ENCODE results near the gene LCP1.
A peak's percentile ranks its signal among the peaks of the same experiment; 100 is the strongest.

LCP1 gene

GRCh38 chr13:46127358-46128023 lies 54.5 kb downstream of the LCP1 start:
- no peak for DNase-seq (ENCODE audit: low read depth in 1 of 2, low spot score in 1 of 2)
- in situ Hi-C loops (cut with HindIII; ENCODE audit: low pct_unique_long_range_greater_than_20kb, low sequenced_read_pairs), result no loop called here

GRCh38 chr13:46126552-46127357 lies 55.2 kb downstream of the LCP1 start:
- peak; percentile 15 to 85 for DNase-seq (ENCODE audit: low read depth in 1 of 2, low spot score in 1 of 2)
- in situ Hi-C loops (cut with HindIII; ENCODE audit: low pct_unique_long_range_greater_than_20kb, low sequenced_read_pairs), result no loop called here
- TF ChIP-seq JUND (IDR thresholded peaks at IDR 0.05; ENCODE audit: low read depth), result no peak

More at GRCh38 chr13:46127358-46128023, 54.5 kb downstream of the LCP1 start:
- no peak for TF ChIP-seq JUND (IDR thresholded peaks at IDR 0.05; ENCODE audit: low read depth)

DNA sequence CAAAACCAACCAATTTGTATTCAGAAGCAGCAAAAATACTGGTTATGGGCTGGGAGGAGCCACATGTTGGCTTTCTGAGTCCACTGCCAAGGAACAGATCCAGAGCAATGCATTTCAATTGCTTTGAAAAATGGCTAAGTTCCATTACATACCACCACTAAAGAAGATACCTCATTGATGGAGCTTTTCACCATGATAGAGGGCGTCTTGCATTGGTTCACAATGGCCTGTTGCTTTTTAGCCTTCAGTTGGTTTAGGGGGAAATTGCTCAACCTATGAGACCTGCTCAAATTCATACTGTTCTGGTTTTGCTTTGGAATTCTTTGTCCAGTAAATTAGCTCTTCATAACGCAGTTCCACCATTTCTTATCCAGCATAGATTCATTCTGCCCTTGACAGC lies 55.9 kb downstream of the LCP1 start:
- no peak for DNase-seq (ENCODE audit: low read depth in 1 of 2, low spot score in 1 of 2)
- no peak for TF ChIP-seq JUND (IDR thresholded peaks at IDR 0.05; ENCODE audit: low read depth)
- in situ Hi-C loops (cut with HindIII; ENCODE audit: low pct_unique_long_range_greater_than_20kb, low sequenced_read_pairs), result no loop called here

- in situ Hi-C loops (cut with HindIII; ENCODE audit: low pct_unique_long_range_greater_than_20kb, low sequenced_read_pairs), result no loop called here
- TF ChIP-seq JUND (IDR thresholded peaks at IDR 0.05; ENCODE audit: low read depth), result no peak
- peak in 1 of 2 experiments; percentile 44 for DNase-seq (ENCODE audit: low read depth in 1 of 2, low spot score in 1 of 2)
Measured at GRCh38 chr13:46124967-46125933, 56.7 kb downstream of the LCP1 start.

DNA sequence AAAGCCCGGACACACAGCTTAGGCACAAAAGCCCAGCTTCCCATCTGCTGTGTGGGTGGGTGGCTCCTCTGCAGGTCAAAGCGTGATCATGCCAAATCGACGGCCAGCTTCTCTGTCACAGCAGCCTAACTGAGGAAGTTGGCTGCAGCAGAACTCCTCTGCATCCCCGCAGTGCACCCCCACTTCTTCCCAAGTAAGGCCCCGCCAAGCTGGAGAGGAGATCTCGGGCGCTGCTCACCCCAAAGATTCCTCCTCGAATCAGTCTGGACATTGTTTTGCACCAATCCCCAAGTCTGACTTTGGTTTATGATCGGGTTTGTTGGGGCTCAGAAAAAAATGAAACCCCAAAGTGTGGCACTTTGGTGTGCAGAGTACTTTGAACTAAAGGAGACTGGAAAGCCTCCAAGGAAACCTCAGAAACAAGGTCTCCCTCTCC lies 57.4 kb downstream of the LCP1 start:
- in situ Hi-C loops (cut with HindIII; ENCODE audit: low pct_unique_long_range_greater_than_20kb, low sequenced_read_pairs), result no loop called here
- DNase-seq (ENCODE audit: low read depth in 1 of 2, low spot score in 1 of 2), result no peak

GRCh38 chr13:46122304-46122703 lies 59.7 kb downstream of the LCP1 start:
- no peak for DNase-seq (ENCODE audit: low read depth in 1 of 2, low spot score in 1 of 2)
- TF ChIP-seq JUND (IDR thresholded peaks at IDR 0.05; ENCODE audit: low read depth), result no peak
- in situ Hi-C loops (cut with HindIII; ENCODE audit: low pct_unique_long_range_greater_than_20kb, low sequenced_read_pairs), result no loop called here

More for the DNA sequence above, 57.4 kb downstream of the LCP1 start:
- TF ChIP-seq JUND (IDR thresholded peaks at IDR 0.05; ENCODE audit: low read depth), result no peak

- no peak for DNase-seq (ENCODE audit: low read depth in 1 of 2, low spot score in 1 of 2)
- no peak for TF ChIP-seq JUND (IDR thresholded peaks at IDR 0.05; ENCODE audit: low read depth)
- in situ Hi-C loops (cut with HindIII; ENCODE audit: low pct_unique_long_range_greater_than_20kb, low sequenced_read_pairs), result no loop called here
Measured at GRCh38 chr13:46121597-46122163, 60.3 kb downstream of the LCP1 start.

- in situ Hi-C loops (cut with HindIII; ENCODE audit: low pct_unique_long_range_greater_than_20kb, low sequenced_read_pairs), result no loop called here
- no peak for TF ChIP-seq JUND (IDR thresholded peaks at IDR 0.05; ENCODE audit: low read depth)
- no peak for DNase-seq (ENCODE audit: low read depth in 1 of 2, low spot score in 1 of 2)
Measured at GRCh38 chr13:46121033-46121432, 60.9 kb downstream of the LCP1 start.

GRCh38 chr13:46119883-46120614 lies 61.9 kb downstream of the LCP1 start:
- TF ChIP-seq JUND (IDR thresholded peaks at IDR 0.05; ENCODE audit: low read depth), result no peak; the same call in 1 of the 2 replicates
- peak in 1 of 2 experiments; percentile 28 for DNase-seq (ENCODE audit: low read depth in 1 of 2, low spot score in 1 of 2)
- in situ Hi-C loops (cut with HindIII; ENCODE audit: low pct_unique_long_range_greater_than_20kb, low sequenced_read_pairs), result no loop called here

GRCh38 chr13:46116653-46117502 lies 65.1 kb downstream of the LCP1 start:
- no peak for TF ChIP-seq JUND (IDR thresholded peaks at IDR 0.05; ENCODE audit: low read depth)
- no peak for DNase-seq (ENCODE audit: low read depth in 1 of 2, low spot score in 1 of 2)
- in situ Hi-C loops (cut with HindIII; ENCODE audit: low pct_unique_long_range_greater_than_20kb, low sequenced_read_pairs), result no loop called here

GRCh38 chr13:46114613-46115012 lies 67.4 kb downstream of the LCP1 start:
- no peak for DNase-seq (ENCODE audit: low read depth in 1 of 2, low spot score in 1 of 2)
- in situ Hi-C loops (cut with HindIII; ENCODE audit: low pct_unique_long_range_greater_than_20kb, low sequenced_read_pairs), result no loop called here

More at GRCh38 chr13:46114613-46115012, 67.4 kb downstream of the LCP1 start:
- TF ChIP-seq JUND (IDR thresholded peaks at IDR 0.05; ENCODE audit: low read depth), result no peak
